CD14-positive monocyte (primary cell): ENCODE measurements around the gene ESRRA. TPM values are rescaled to one million over a fixed set of nuclear protein-coding genes. Genes with fewer than 3 reads are reported as not detected.

ENCODE experiments used
- DNase-seq, 3 donors: peaks; one replicate each; pipeline ENCODE4 v3.0.0-alpha.2; 2011 to 2022
- H2AFZ ChIP-seq: 2 replicates; pipeline ENCODE4 v1.6.0; 2012; ENCODE audit warnings: mild to moderate bottlenecking, low read depth, low read length, inconsistent platforms; ENCODE audit not compliant: insufficient read depth, poor library complexity, severe bottlenecking
- H3K27ac ChIP-seq, 2 donors: 1 replicate in 1 of 2; 2 replicates in 1 of 2; pipeline ENCODE4 v1.5.1; 2012 to 2013; ENCODE audit warnings: low read length in 2 of 2, control low read depth in 1 of 2, inconsistent platforms in 1 of 2, low read depth in 1 of 2, mild to moderate bottlenecking in 1 of 2
- H3K27me3 ChIP-seq, 2 donors: one replicate each; pipeline versions ENCODE4 v1.6.0 to v1.6.1; 2011 to 2013; ENCODE audit warnings: low read length in 2 of 2; ENCODE audit not compliant: control insufficient read depth in 2 of 2, insufficient read depth in 2 of 2
- H3K36me3 ChIP-seq, 2 donors: replicated peaks in 1 of 2; 1 replicate in 1 of 2; 2 replicates in 1 of 2; pipeline versions ENCODE4 v1.5.1 to v1.6.1; 2012 to 2013; ENCODE audit warnings: low read length in 2 of 2, control low read depth in 1 of 2, inconsistent platforms in 1 of 2, mild to moderate bottlenecking in 1 of 2; ENCODE audit not compliant: insufficient read depth in 2 of 2, control insufficient read depth in 1 of 2
- H3K4me1 ChIP-seq, 2 donors: 1 replicate in 1 of 2; 2 replicates in 1 of 2; pipeline versions ENCODE4 v1.5.1 to v1.6.1; 2012 to 2013; ENCODE audit warnings: low read length in 2 of 2, control low read depth in 1 of 2, inconsistent platforms in 1 of 2, mild to moderate bottlenecking in 1 of 2, moderate library complexity in 1 of 2; ENCODE audit not compliant: insufficient read depth in 2 of 2, control insufficient read depth in 1 of 2
- H3K4me2 ChIP-seq: replicated peaks from 2 replicates; pipeline ENCODE3; 2012; ENCODE audit warnings: low read length, moderate library complexity, mild to moderate bottlenecking; ENCODE audit not compliant: poor library complexity, severe bottlenecking; ENCODE audit errors: extremely low read depth
- H3K4me3 ChIP-seq, 3 experiments: fragments of 200-600 bp in 1 of 3; sonication (generic) in 1 of 3; replicated peaks in 1 of 3; 1 replicate in 2 of 3; 2 replicates in 1 of 3; pipeline ENCODE4 v1.5.1; 2011 to 2013; ENCODE audit warnings: low read length in 3 of 3, mild to moderate bottlenecking in 3 of 3, control low read depth in 2 of 3, low read depth in 2 of 3, inconsistent platforms in 1 of 3, moderate library complexity in 1 of 3
- H3K79me2 ChIP-seq: 2 replicates; pipeline ENCODE4 v1.6.0; 2012; ENCODE audit warnings: mild to moderate bottlenecking, control low read depth, inconsistent platforms, low read length, moderate library complexity; ENCODE audit not compliant: insufficient read depth
- H3K9ac ChIP-seq: 2 replicates; pipeline ENCODE4 v1.6.0; 2017; ENCODE audit warnings: low read length, mild to moderate bottlenecking; ENCODE audit not compliant: insufficient read depth, poor library complexity, severe bottlenecking
- H3K9me3 ChIP-seq, 2 donors: replicated peaks in 1 of 2; 1 replicate in 1 of 2; 2 replicates in 1 of 2; pipeline versions ENCODE4 v1.5.1 to v1.6.1; 2012 to 2013; ENCODE audit warnings: low read length in 2 of 2, control low read depth in 1 of 2; ENCODE audit not compliant: control insufficient read depth in 1 of 2, insufficient read depth in 1 of 2
- H4K20me1 ChIP-seq: 2 replicates; pipeline ENCODE4 v1.6.0; 2012; ENCODE audit warnings: mild to moderate bottlenecking, low read length, control low read depth, moderate library complexity; ENCODE audit not compliant: insufficient read depth
- H3K27ac Mint-ChIP-seq, 7 donors: one replicate each; pipeline ENCODE4 v1.8.0; 2020; ENCODE audit warnings: mild to moderate bottlenecking in 7 of 7, mixed read lengths in 7 of 7, moderate library complexity in 6 of 7, inconsistent platforms in 2 of 7
- H3K27me3 Mint-ChIP-seq, 3 donors: one replicate each; pipeline ENCODE4 v1.8.0; 2021 to 2022; ENCODE audit warnings: low read depth in 3 of 3, mild to moderate bottlenecking in 3 of 3, mixed read lengths in 3 of 3, moderate library complexity in 3 of 3, inconsistent platforms in 1 of 3
- H3K36me3 Mint-ChIP-seq, 2 donors: one replicate each; pipeline ENCODE4 v1.8.0; 2020; ENCODE audit warnings: mixed read lengths in 2 of 2, inconsistent platforms in 1 of 2, mild to moderate bottlenecking in 1 of 2
- H3K4me1 Mint-ChIP-seq: one replicate; pipeline ENCODE4 v1.8.0; 2020; ENCODE audit warnings: mild to moderate bottlenecking, mixed read lengths
- H3K4me3 Mint-ChIP-seq, 2 donors: one replicate each; pipeline ENCODE4 v1.8.0; 2020; ENCODE audit warnings: mild to moderate bottlenecking in 2 of 2, mixed read lengths in 2 of 2, moderate library complexity in 1 of 2
- H3K9me3 Mint-ChIP-seq, 7 donors: one replicate each; pipeline ENCODE4 v1.8.0; 2020 to 2022; ENCODE audit warnings: mixed read lengths in 7 of 7, mild to moderate bottlenecking in 6 of 7, moderate library complexity in 6 of 7, inconsistent platforms in 2 of 7
- CTCF ChIP-seq: fragments of 200-600 bp; IDR thresholded peaks from one replicate; pipeline ENCODE4 v1.8.0; 2022; ENCODE audit warnings: antibody characterized with exemption, mild to moderate bottlenecking
- WGBS: methylation state at CpG from one replicate; pipeline ENCODE4 v1.1.5; 2013; ENCODE audit warnings: missing lambda C conversion rate; ENCODE audit not compliant: insufficient coverage; 5-methylcytosine and 5-hydroxymethylcytosine counted together
- intact Hi-C, 2 donors: fragments of 100-400 bp; cut with micrococcal nuclease; formaldehyde crosslinking; loops; one replicate each; pipeline versions ENCODE4 v1.15.0 to v1.15.1; 2023
- polyA plus RNA-seq, 3 donors: library from polyadenylated mRNA; depleted of rRNA in 1 of 3; unstranded in 2 of 3; stranded (reverse) in 1 of 3; fragments of 300-500 nt in 2 of 3; fragments of >200 nt in 1 of 3; fragmentation: Illumina TruSeq in 2 of 3; gene quantifications; 1 replicate in 2 of 3; 2 replicates in 1 of 3; pipeline ENCODE4 v1.2.3, GENCODE V29; 2012 to 2021

ESRRA gene
- polyA plus RNA-seq, 3 donors, result 15.3 to 45.7 (median 18.3) TPM

GRCh38 chr11:64283092-64283491, 22.2 kb upstream of the ESRRA start:
- Mint-ChIP-seq H3K27ac (peak overlapping the region in 4 of 7 donors; percentile 28 to 83 (median 36)), H3K4me3 (no peak overlapping the region), H3K4me1 (peaks cover 24% of the 10 kb centered on the region), H3K27me3 (peaks cover 1 to 4% (median 2%) of the 10 kb centered on the region in 3 donors), H3K9me3 (no peaks in the 10 kb centered on the region), H3K36me3 (peaks cover 20 to 21% of the 10 kb centered on the region in 2 donors)
- no peak for TF ChIP-seq CTCF
- peaks cover 4 to 9% of the 10 kb centered on the region in 2 donors for H3K36me3 ChIP-seq
- peaks cover 5% of the 10 kb centered on the region for H3K79me2 ChIP-seq
- WGBS, result 100% methylated on average over 3 of the region's 3 CpGs
- H3K4me3 ChIP-seq, result no peak overlapping the region
- no peaks in the 10 kb centered on the region for H3K27me3 ChIP-seq
- DNase-seq, result no peak
- no peak overlapping the region for H3K4me2 ChIP-seq
- H3K4me1 ChIP-seq, result peaks cover 20 to 24% of the 10 kb centered on the region in 2 donors
- no peak overlapping the region for H2AFZ ChIP-seq
- H4K20me1 ChIP-seq, result no peaks in the 10 kb centered on the region
- no peaks in the 10 kb centered on the region for H3K9me3 ChIP-seq
- H3K9ac ChIP-seq, result no peak overlapping the region
- H3K27ac ChIP-seq, result no peak overlapping the region
- intact Hi-C loops, result no loop called here

- H3K9me3 ChIP-seq, result no peaks in the 10 kb centered on the region
- no peak for TF ChIP-seq CTCF
- peak within 1 kb of the TSS; percentile 91 to 100 for H3K27ac ChIP-seq
- 3% methylated on average over 36 of the region's 44 CpGs for WGBS
- peak; percentile 91 to 93 (median 92) for DNase-seq
- peaks cover 20 to 24% of the 10 kb centered on the region in 2 donors for H3K4me1 ChIP-seq
- H2AFZ ChIP-seq, result peak within 1 kb of the TSS; percentile 84
- peak within 1 kb of the TSS; percentile 74 to 98 (median 81) for H3K4me3 ChIP-seq
- peaks cover 5% of the 10 kb centered on the region for H3K79me2 ChIP-seq
- no peaks in the 10 kb centered on the region for H4K20me1 ChIP-seq
- peaks cover under 1 to 10% (median 2%) of the 10 kb centered on the region in 3 donors for H3K27me3 Mint-ChIP-seq
- H3K27ac Mint-ChIP-seq, result peak within 1 kb of the TSS; percentile 92 to 98 (median 96)
- H3K36me3 Mint-ChIP-seq, result peaks cover 15 to 17% of the 10 kb centered on the region in 2 donors
- peaks cover 24% of the 10 kb centered on the region for H3K4me1 Mint-ChIP-seq
- H3K9me3 Mint-ChIP-seq, result no peaks in the 10 kb centered on the region
- H3K4me2 ChIP-seq, result peak within 1 kb of the TSS; percentile 81
- no peaks in the 10 kb centered on the region for H3K36me3 ChIP-seq
- peak within 1 kb of the TSS; percentile 79 for H3K9ac ChIP-seq
- H3K4me3 Mint-ChIP-seq, result peak within 1 kb of the TSS; percentile 86 to 90
- intact Hi-C loops, result loop anchor here (1.0 to 2.0 kb wide), 3 partner anchors 14 to 16 kb away; partner anchors contain the start of gene CATSPERZ (in 1 of the 2)
- H3K27me3 ChIP-seq, result no peaks in the 10 kb centered on the region
These were observed 21.0 kb upstream of the ESRRA start, which contains the start of gene BAD for GRCh38 chr11:64284048-64284961. BAD (minus strand) TSS chr11:64284665; CDS start chr11:64284368, 297 bp downstream.
